Mammary epithelial cell (primary cell): ENCODE results near the gene PGBD5.

ENCODE experiments used
- CTCF ChIP-seq, 2 donors: IDR thresholded peaks in 1 of 2; conservative IDR thresholded peaks in 1 of 2; 2 replicates each; pipeline ENCODE4 v1.5.1; 2011 to 2012; ENCODE audit warnings: inconsistent platforms in 2 of 2, low read length in 2 of 2, mild to moderate bottlenecking in 2 of 2, control low read depth in 1 of 2, low read depth in 1 of 2; ENCODE audit not compliant: insufficient read depth in 1 of 2; ENCODE audit errors: extremely low read depth in 1 of 2
- EZH2 ChIP-seq: IDR thresholded peaks from 2 replicates; pipeline ENCODE4 v1.6.1; 2012; ENCODE audit warnings: low read length, inconsistent platforms, borderline replicate concordance

GRCh38 chr1:230317823-230318819 is 108.0 kb downstream of the PGBD5 start:
- TF ChIP-seq CTCF (conservative IDR thresholded peaks at IDR 0.05 in 1 of 2, IDR thresholded peaks at IDR 0.05 in 1 of 2; ENCODE audit: extremely low read depth in 1 of 2, insufficient read depth in 1 of 2, low read depth in 1 of 2, low read length in 2 of 2) (no peak), EZH2 (no peak)
